DOHH2 (cell line): Measurements from ENCODE around the gene HORMAD2.

ENCODE experiments used
- H3F3A ChIP-seq: fragments of 200-600 bp; sonication (generic), shearing (Covaris generic); 2 replicates; pipeline ENCODE4 v1.6.0; 2016; ENCODE audit warnings: antibody characterized with exemption, mild to moderate bottlenecking; ENCODE audit not compliant: control insufficient read depth, insufficient read depth
- H3K27ac ChIP-seq: fragments of 200-600 bp; sonication (generic); 2 replicates; pipeline ENCODE4 v1.5.1; 2014; ENCODE audit warnings: low read depth, mild to moderate bottlenecking, low read length, moderate library complexity
- H3K27me3 ChIP-seq: fragments of 200-600 bp; sonication (generic); 2 replicates; pipeline ENCODE4 v1.6.1; 2014; ENCODE audit warnings: mild to moderate bottlenecking, low read length, mixed read lengths; ENCODE audit not compliant: control insufficient read depth
- H3K36me3 ChIP-seq: fragments of 200-600 bp; sonication (generic); 2 replicates; pipeline ENCODE4 v1.6.1; 2014; ENCODE audit warnings: mild to moderate bottlenecking, low read length, moderate library complexity, mixed read lengths; ENCODE audit not compliant: control insufficient read depth
- H3K4me1 ChIP-seq: fragments of 200-600 bp; sonication (generic); 2 replicates; pipeline ENCODE4 v1.6.1; 2014; ENCODE audit warnings: mild to moderate bottlenecking, low read length, mixed read lengths; ENCODE audit not compliant: control insufficient read depth
- H3K4me2 ChIP-seq: fragments of 200-600 bp; sonication (generic); 2 replicates; pipeline ENCODE4 v1.6.0; 2014; ENCODE audit warnings: mild to moderate bottlenecking, low read length, moderate library complexity
- H3K4me3 ChIP-seq: fragments of 200-600 bp; sonication (generic); 2 replicates; pipeline ENCODE4 v1.5.1; 2014; ENCODE audit warnings: mild to moderate bottlenecking, low read length, mixed read lengths
- H3K79me2 ChIP-seq: fragments of 200-600 bp; sonication (generic); 2 replicates; pipeline ENCODE4 v1.6.1; 2014; ENCODE audit warnings: mild to moderate bottlenecking, low read length, mixed read lengths; ENCODE audit not compliant: control insufficient read depth
- H3K9me2 ChIP-seq: fragments of 200-600 bp; sonication (generic); replicated peaks from 2 replicates; pipeline ENCODE4 v1.6.1; 2014; ENCODE audit warnings: mild to moderate bottlenecking, low read length, mixed read lengths; ENCODE audit not compliant: control insufficient read depth
- H3K9me3 ChIP-seq: fragments of 200-600 bp; sonication (generic); 2 replicates; pipeline ENCODE4 v1.6.1; 2014; ENCODE audit warnings: antibody characterized with exemption, low read length, mixed read lengths; ENCODE audit not compliant: control insufficient read depth, insufficient read depth
- H4K20me1 ChIP-seq: fragments of 200-600 bp; sonication (generic); 2 replicates; pipeline ENCODE4 v1.6.0; 2014; ENCODE audit warnings: low read depth, mild to moderate bottlenecking, antibody characterized with exemption, low read length, moderate library complexity; ENCODE audit not compliant: control insufficient read depth, insufficient read depth
- EZH2phosphoT487 ChIP-seq: fragments of 200-600 bp; sonication (generic); IDR thresholded peaks from 2 replicates; pipeline ENCODE4 v1.6.1; 2017; ENCODE audit warnings: borderline replicate concordance, mild to moderate bottlenecking, antibody characterized with exemption, low read length, moderate library complexity, mixed read lengths
- TF ChIP-seq, protein P1 (sequence below): fragments of 200-600 bp; sonication (generic); IDR thresholded peaks from one replicate; pipeline ENCODE4 v1.5.1; 2014; ENCODE audit warnings: antibody characterized with exemption, mild to moderate bottlenecking, low read depth, low read length; ENCODE audit not compliant: poor library complexity, severe bottlenecking

The HORMAD2 gene

DNA sequence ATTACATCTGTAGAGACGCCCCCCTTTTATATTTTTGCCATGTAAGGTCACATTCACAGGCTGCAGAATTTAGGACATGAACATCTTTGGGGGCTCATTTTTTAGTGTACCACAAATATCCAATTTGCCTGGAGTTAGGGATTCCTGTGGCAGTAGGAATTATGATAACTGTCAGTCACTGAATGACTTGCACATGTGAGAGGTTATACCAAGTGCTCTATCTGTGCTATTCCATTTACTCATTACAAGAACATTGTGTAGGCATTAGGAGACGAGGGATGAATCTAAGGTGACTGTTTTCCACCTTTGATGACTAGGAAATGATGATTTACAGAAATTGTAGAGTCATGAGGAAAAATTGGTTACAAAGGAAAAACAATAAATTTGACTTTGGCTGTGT is 87.0 kb downstream of the HORMAD2 start:
- Histone ChIP-seq H3K9me2 (no peaks in the 10 kb centered on the region), H3K4me3 (no peak overlapping the region), H3K9me3 (no peaks in the 10 kb centered on the region), H3F3A (no peaks in the 10 kb centered on the region), H4K20me1 (no peaks in the 10 kb centered on the region), H3K79me2 (no peaks in the 10 kb centered on the region), H3K36me3 (no peaks in the 10 kb centered on the region), H3K4me2 (no peak overlapping the region), H3K4me1 (no peaks in the 10 kb centered on the region), H3K27ac (no peak overlapping the region), H3K27me3 (peaks cover 38% of the 10 kb centered on the region)
- no peak for TF ChIP-seq EZH2phosphoT487
- TF ChIP-seq, protein P1, sequence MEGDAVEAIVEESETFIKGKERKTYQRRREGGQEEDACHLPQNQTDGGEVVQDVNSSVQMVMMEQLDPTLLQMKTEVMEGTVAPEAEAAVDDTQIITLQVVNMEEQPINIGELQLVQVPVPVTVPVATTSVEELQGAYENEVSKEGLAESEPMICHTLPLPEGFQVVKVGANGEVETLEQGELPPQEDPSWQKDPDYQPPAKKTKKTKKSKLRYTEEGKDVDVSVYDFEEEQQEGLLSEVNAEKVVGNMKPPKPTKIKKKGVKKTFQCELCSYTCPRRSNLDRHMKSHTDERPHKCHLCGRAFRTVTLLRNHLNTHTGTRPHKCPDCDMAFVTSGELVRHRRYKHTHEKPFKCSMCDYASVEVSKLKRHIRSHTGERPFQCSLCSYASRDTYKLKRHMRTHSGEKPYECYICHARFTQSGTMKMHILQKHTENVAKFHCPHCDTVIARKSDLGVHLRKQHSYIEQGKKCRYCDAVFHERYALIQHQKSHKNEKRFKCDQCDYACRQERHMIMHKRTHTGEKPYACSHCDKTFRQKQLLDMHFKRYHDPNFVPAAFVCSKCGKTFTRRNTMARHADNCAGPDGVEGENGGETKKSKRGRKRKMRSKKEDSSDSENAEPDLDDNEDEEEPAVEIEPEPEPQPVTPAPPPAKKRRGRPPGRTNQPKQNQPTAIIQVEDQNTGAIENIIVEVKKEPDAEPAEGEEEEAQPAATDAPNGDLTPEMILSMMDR, result no peak

DNA sequence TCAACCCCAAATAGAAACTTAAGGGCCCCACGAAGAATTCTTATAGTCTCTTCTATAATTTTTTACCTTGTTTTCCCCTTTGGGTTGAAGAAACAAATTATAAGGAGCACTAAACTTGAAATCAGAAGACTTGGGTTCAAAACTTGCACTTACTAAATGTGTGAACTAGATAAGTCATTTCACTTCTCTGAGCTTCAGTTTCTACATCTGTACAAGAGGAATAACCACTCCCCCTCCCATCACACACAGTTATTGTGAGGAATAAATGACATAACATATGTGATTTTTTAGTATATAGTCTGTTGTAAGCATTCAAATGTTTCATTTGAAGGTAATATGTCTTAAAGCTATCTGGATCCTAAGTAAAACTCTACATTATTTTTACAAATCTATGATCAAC is 87.5 kb downstream of the HORMAD2 start:
- Histone ChIP-seq H3K27ac (no peak overlapping the region), H4K20me1 (no peaks in the 10 kb centered on the region), H3K79me2 (no peaks in the 10 kb centered on the region), H3K9me3 (no peaks in the 10 kb centered on the region), H3F3A (no peaks in the 10 kb centered on the region), H3K27me3 (peaks cover 38% of the 10 kb centered on the region), H3K4me3 (no peak overlapping the region), H3K4me2 (no peak overlapping the region), H3K36me3 (no peaks in the 10 kb centered on the region), H3K4me1 (no peaks in the 10 kb centered on the region), H3K9me2 (no peaks in the 10 kb centered on the region)
- TF ChIP-seq EZH2phosphoT487, result no peak
- TF ChIP-seq, protein P1, result no peak

DNA sequence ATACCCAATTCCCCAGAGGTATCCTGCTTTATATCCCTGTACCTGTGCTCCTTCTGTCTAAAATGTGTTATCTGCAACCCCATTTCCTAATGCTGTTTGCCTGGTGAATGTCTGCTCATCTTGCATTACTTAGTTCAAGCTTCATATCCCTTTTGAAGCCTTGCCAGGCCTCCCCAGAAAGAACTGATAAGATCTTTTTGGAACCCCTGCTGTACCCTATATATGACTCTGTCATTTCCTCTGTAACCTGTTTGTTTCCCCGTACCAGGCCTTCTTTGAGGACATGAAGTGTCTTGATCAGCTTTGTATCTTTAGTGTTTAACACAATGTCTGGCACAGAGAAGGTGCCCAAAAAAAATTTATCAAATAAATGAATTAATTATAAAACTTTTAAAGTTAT is 88.7 kb downstream of the HORMAD2 start:
- H3K4me3 ChIP-seq, result no peak overlapping the region
- TF ChIP-seq EZH2phosphoT487, result no peak
- TF ChIP-seq, protein P1, result no peak
- H3K27ac ChIP-seq, result no peak overlapping the region

DNA sequence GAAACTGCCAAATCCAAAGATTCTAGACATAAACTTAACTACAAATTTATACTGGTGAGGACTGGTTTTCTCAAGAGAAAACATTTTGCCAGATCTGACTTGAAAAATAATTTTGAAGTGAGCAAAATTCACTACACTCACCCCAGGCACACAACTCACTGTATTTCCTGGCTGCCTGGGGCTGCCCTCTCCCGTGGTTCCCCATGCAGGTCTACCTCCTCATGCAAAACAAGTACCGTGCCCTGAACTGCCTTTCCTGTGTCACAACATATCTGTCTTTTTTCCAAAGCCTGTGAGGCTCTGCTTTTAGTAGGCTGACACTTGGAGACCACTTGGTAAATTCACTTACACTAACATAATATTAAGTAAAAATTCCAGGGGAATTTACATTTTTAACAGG is 89.9 kb downstream of the HORMAD2 start:
- no peaks in the 10 kb centered on the region for H3F3A ChIP-seq
- H3K79me2 ChIP-seq, result no peaks in the 10 kb centered on the region
- H3K27ac ChIP-seq, result no peak overlapping the region

More for the DNA sequence above, 88.7 kb downstream of the HORMAD2 start:
- Histone ChIP-seq H3K9me3 (no peaks in the 10 kb centered on the region), H3K79me2 (no peaks in the 10 kb centered on the region), H3K4me2 (no peak overlapping the region), H3K9me2 (no peaks in the 10 kb centered on the region), H3F3A (no peaks in the 10 kb centered on the region), H3K27me3 (peaks cover 42% of the 10 kb centered on the region), H3K36me3 (no peaks in the 10 kb centered on the region), H4K20me1 (no peaks in the 10 kb centered on the region), H3K4me1 (no peaks in the 10 kb centered on the region)

More for the DNA sequence above, 89.9 kb downstream of the HORMAD2 start:
- Histone ChIP-seq H3K4me3 (no peak overlapping the region), H3K9me2 (no peaks in the 10 kb centered on the region), H3K4me2 (no peak overlapping the region), H3K9me3 (no peaks in the 10 kb centered on the region), H3K27me3 (peaks cover 42% of the 10 kb centered on the region), H3K36me3 (no peaks in the 10 kb centered on the region), H4K20me1 (no peaks in the 10 kb centered on the region), H3K4me1 (no peaks in the 10 kb centered on the region)
- TF ChIP-seq, protein P1, result no peak
- TF ChIP-seq EZH2phosphoT487, result no peak
